NCI-H1930 (cell line): Measurements from ENCODE around the gene GALNT14.

Experiments used
- DNase-seq, 2 experiments: peaks; one replicate each; lab custom pipeline; 2025; lab: John Stamatoyannopoulos, UW

GALNT14 gene

GRCh38 chr2:31008561-31009114 is 129.6 kb downstream of the GALNT14 start:
- no peak for DNase-seq

- DNase-seq: no peak
These were observed 134.0 kb downstream of the GALNT14 start for GRCh38 chr2:31004257-31004656.

GRCh38 chr2:31003749-31004148 is 134.5 kb downstream of the GALNT14 start:
- DNase-seq: no peak

- no peak for DNase-seq
These were observed 135.6 kb downstream of the GALNT14 start for GRCh38 chr2:31002537-31003150.

- no peak for DNase-seq
These were observed 137.3 kb downstream of the GALNT14 start for GRCh38 chr2:31000970-31001369.

- no peak for DNase-seq
These were observed 139.6 kb downstream of the GALNT14 start for GRCh38 chr2:30998672-30999071.

- no peak for DNase-seq
These were observed 140.3 kb downstream of the GALNT14 start for GRCh38 chr2:30997979-30998378.

GRCh38 chr2:30994227-30995056 is 143.8 kb downstream of the GALNT14 start:
- DNase-seq: no peak

- DNase-seq: no peak
These were observed 145.5 kb downstream of the GALNT14 start for GRCh38 chr2:30992781-30993180.

- DNase-seq: no peak
These were observed 147.6 kb downstream of the GALNT14 start for GRCh38 chr2:30990671-30991070.

GRCh38 chr2:30990176-30990575 is 148.1 kb downstream of the GALNT14 start:
- DNase-seq: no peak

- no peak for DNase-seq
These were observed 148.5 kb downstream of the GALNT14 start for GRCh38 chr2:30989746-30990145.

- no peak for DNase-seq
These were observed 150.7 kb downstream of the GALNT14 start for GRCh38 chr2:30987566-30987965.

GRCh38 chr2:30986231-30986580 is 152.0 kb downstream of the GALNT14 start:
- DNase-seq: no peak

- no peak for DNase-seq
These were observed 152.6 kb downstream of the GALNT14 start for GRCh38 chr2:30985493-30986230.

GRCh38 chr2:30984148-30984547 is 154.1 kb downstream of the GALNT14 start:
- no peak for DNase-seq

GRCh38 chr2:30981510-30981909 is 156.7 kb downstream of the GALNT14 start:
- no peak for DNase-seq

GRCh38 chr2:30981096-30981495 is 157.1 kb downstream of the GALNT14 start:
- no peak for DNase-seq

GRCh38 chr2:30979822-30980245 is 158.4 kb downstream of the GALNT14 start:
- DNase-seq: no peak

GRCh38 chr2:30978854-30979253 is 159.4 kb downstream of the GALNT14 start:
- DNase-seq: no peak

GRCh38 chr2:30978044-30978443 is 160.2 kb downstream of the GALNT14 start:
- no peak for DNase-seq

GRCh38 chr2:30975156-30975555 is 163.1 kb downstream of the GALNT14 start:
- no peak for DNase-seq

- DNase-seq: no peak
These were observed 163.7 kb downstream of the GALNT14 start for GRCh38 chr2:30974554-30974953.
